ENCODE data around the gene GSDMA.

- TF ChIP-seq CTCF (conservative IDR thresholded peaks at IDR 0.05) (peak; percentile 52), EZH2 (IDR thresholded peaks at IDR 0.05; ENCODE audit: low read depth) (no peak)
These were observed 23.0 kb upstream of the GSDMA start for GRCh38 chr17:39939588-39940419.

Data from PC-9 (cell line).